AG04450 (cell line): ENCODE results near the gene ATXN8OS. TPM values are rescaled to one million over a fixed set of nuclear protein-coding genes. Genes with fewer than 3 reads are reported as not detected.

Experiments
- CTCF ChIA-PET: fragments of 300-600, 350-600 bp; formaldehyde crosslinking; extraction: SDS; loops from one replicate; lab custom pipeline; 2022; ENCODE audit warnings: antibody characterized with exemption, inconsistent platforms; lab: Charles Lee
- POLR2A ChIA-PET: fragments of 350-600 bp; formaldehyde crosslinking; extraction: SDS; loops from one replicate; lab custom pipeline; 2021; ENCODE audit warnings: antibody characterized with exemption, inconsistent platforms; lab: Yijun Ruan, JAX
- DNase-seq: peaks from one replicate; pipeline ENCODE4 v3.0.0-alpha.2; 2011; ENCODE audit warnings: low read depth, low spot score
- H3K27ac ChIP-seq: one replicate; pipeline ENCODE4 v1.5.1; 2012; ENCODE audit warnings: low read depth, low read length, control low read depth
- H3K27me3 ChIP-seq: one replicate; pipeline ENCODE4 v1.6.0; 2012; ENCODE audit warnings: low read length; ENCODE audit not compliant: control insufficient read depth, insufficient read depth
- H3K4me3 ChIP-seq: 2 replicates; pipeline ENCODE4 v1.5.1; 2011; ENCODE audit warnings: mild to moderate bottlenecking, low read depth, low read length, control low read depth
- H3K9me3 ChIP-seq: 2 replicates; pipeline ENCODE4 v1.5.1; 2012; ENCODE audit warnings: low read length; ENCODE audit not compliant: control insufficient read depth, insufficient read depth
- polyA plus RNA-seq: library from polyadenylated mRNA; depleted of rRNA; stranded (reverse); fragments of >200 nt; gene quantifications from 2 replicates; pipeline ENCODE4 v1.2.3, GENCODE V29; 2011
- TF ChIP-seq, protein P1 (sequence below): IDR thresholded peaks from 2 replicates; pipeline ENCODE4 v1.5.1; 2011; ENCODE audit warnings: low read depth, low read length, control low read depth, inconsistent platforms

Gene ATXN8OS
- polyA plus RNA-seq, 1 experiment: not detected

DNA sequence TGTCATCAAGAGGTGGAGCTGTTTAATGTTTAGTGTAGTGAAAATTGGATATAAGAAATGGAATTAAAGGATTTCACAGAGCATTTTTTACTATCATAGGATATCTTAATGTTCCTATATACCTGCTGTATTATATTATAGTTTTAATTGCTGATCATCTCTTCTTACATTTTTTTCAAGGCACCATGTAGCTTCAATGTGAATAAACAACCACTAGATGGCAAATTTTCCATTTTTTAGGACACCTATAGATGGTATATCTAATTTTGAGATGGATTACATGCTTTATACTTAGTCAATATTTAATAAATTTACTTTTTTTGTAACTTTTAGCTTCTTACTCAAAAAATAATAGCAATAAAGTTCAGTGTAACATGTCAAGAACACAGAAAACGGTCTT is 9.0 kb upstream of the ATXN8OS start:
- Histone ChIP-seq H3K27me3 (no peaks in the 10 kb centered on the region), H3K27ac (no peak overlapping the region), H3K4me3 (no peak overlapping the region), H3K9me3 (peaks cover 2% of the 10 kb centered on the region; the same call in 1 of the 2 replicates)
- POLR2A ChIA-PET: no interaction called here
- TF ChIP-seq, protein P1, sequence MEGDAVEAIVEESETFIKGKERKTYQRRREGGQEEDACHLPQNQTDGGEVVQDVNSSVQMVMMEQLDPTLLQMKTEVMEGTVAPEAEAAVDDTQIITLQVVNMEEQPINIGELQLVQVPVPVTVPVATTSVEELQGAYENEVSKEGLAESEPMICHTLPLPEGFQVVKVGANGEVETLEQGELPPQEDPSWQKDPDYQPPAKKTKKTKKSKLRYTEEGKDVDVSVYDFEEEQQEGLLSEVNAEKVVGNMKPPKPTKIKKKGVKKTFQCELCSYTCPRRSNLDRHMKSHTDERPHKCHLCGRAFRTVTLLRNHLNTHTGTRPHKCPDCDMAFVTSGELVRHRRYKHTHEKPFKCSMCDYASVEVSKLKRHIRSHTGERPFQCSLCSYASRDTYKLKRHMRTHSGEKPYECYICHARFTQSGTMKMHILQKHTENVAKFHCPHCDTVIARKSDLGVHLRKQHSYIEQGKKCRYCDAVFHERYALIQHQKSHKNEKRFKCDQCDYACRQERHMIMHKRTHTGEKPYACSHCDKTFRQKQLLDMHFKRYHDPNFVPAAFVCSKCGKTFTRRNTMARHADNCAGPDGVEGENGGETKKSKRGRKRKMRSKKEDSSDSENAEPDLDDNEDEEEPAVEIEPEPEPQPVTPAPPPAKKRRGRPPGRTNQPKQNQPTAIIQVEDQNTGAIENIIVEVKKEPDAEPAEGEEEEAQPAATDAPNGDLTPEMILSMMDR: no peak
- CTCF ChIA-PET: no interaction called here
- no peak for DNase-seq

DNA sequence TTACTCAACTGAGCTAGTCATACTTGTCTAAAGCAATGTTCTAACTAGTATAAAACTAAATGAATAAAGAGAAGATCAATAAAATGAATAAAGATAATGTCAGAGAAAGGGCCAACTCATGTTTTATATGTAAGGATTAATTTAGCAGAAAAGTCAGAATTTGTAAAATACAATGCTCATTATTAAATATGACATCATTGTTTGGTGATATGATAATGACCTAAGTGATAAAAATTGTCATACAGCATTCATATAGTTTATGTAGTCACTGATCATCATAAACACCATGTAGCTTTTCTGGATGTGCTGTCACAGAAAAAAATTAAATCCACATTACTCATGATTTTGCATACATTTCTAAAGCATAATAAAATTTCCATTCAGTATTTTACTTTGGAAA is 3.1 kb upstream of the ATXN8OS start:
- DNase-seq: no peak
- TF ChIP-seq, protein P1: no peak
- H3K4me3 ChIP-seq: no peak overlapping the region
- ChIA-PET POLR2A (no interaction called here), CTCF (no interaction called here)
- H3K27me3 ChIP-seq: no peaks in the 10 kb centered on the region
- peaks cover 16% of the 10 kb centered on the region for H3K9me3 ChIP-seq
- no peak overlapping the region for H3K27ac ChIP-seq

DNA sequence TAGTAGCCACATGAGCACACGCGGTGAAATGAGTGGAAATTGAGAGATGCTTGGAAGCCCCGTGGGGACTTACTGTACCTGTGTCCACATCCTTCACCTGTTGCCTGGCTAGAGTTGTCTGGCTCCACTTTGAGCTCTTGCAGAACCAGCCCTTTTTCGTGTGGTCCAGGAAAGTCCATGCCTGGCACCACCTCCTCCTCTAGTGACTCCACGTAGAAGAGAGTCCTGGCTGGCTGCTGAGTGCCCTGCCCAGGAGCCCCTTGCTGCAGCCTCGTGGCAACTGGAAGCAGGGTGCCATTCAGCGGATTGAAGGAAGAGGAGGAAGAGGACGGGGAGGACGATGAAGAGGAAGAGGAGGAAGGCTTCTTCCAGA is 515 bp upstream of the ATXN8OS start:
- TF ChIP-seq, protein P1: no peak
- Histone ChIP-seq H3K27ac (no peak overlapping the region), H3K27me3 (no peaks in the 10 kb centered on the region), H3K9me3 (peaks cover 16% of the 10 kb centered on the region), H3K4me3 (no peak overlapping the region)
- ChIA-PET CTCF (no interaction called here), POLR2A (no interaction called here)
- no peak for DNase-seq

DNA sequence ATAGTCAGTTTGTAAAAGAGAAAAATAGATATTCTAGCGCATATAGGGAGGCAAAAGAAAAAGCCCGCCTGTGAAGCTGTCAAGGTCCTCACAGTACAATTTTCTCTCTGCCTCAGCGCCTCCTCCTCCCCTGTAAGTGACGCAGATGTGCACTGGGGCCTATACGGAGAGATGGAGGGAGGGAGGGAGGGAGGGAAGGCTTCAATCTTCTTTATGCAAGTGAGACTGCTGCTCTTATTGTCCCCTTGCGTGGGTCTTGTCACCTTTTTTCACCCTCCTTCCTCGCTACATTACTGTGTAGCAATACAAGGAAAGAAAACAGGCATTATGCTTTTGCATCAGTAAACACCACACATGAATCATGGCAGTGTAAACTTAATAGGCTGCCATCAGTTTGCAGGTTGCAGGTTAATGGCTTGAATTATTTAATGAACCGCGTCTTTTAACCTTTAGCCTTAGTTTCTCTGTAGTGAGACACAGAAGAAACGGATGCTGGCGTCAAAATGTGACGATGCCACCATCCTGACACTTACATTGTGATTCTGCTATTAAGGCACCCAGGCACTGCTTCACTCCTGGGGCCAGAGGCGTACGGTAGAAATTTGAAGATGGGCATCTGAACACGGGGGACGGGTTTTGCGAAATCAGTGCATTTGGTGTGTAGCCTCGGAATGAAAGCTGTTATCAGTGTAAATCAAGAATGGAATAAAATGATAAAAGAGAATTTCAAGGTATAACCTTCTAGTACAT is 905 bp downstream of the ATXN8OS start, which contains the start of gene KLHL1:
Gene KLHL1, minus strand, starts transcription at position 97 of the 750 bp plus-strand sequence. CDS start 753 bp downstream, outside the sequence.
- Histone ChIP-seq H3K4me3 (no peak within 1 kb of the TSS), H3K27ac (no peak within 1 kb of the TSS), H3K27me3 (no peaks in the 10 kb centered on the region), H3K9me3 (peaks cover 16% of the 10 kb centered on the region)
- no peak for DNase-seq
- POLR2A ChIA-PET: no interaction called here
- TF ChIP-seq, protein P1: no peak
- CTCF ChIA-PET: no interaction called here

DNA sequence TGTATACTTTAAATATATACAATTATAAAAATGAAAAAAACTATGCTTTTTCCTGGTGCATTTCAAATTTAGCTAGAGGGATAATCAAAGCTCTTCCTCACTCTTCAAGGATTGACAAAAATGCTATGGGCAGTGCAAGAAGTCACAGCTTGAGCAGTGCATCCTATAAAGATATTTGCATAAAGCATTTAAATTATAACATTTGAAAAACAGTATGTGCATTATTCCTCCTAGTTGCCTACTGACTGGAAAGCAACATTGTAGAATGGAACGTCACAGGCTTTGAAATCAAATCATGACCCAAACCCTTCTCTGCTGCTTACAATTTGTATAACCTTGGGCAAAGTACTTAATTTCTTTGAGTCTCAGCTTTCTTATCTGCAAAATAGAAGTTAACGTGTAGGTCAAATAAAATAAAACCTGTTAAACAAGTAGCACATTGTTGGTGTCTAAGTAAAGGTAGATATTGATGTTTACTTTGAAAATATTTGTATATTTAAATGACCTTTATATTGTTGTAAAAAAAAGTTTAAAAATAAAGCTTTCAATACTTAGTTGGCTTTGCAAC is 9.8 kb downstream of the ATXN8OS start:
- CTCF ChIA-PET: interaction anchor here (0.6 kb wide), 1 partner anchor 29 kb away, joined by 3 read pairs; no protein-coding TSS in a partner anchor

More for the DNA sequence above, 9.8 kb downstream of the ATXN8OS start:
- Histone ChIP-seq H3K27me3 (no peaks in the 10 kb centered on the region), H3K9me3 (no peaks in the 10 kb centered on the region), H3K27ac (no peak overlapping the region), H3K4me3 (no peak overlapping the region)
- POLR2A ChIA-PET: no interaction called here
- no peak for DNase-seq
- TF ChIP-seq, protein P1: no peak
